MM.1S (cell line): ENCODE data around the gene E2F6.
A peak's percentile ranks its signal among the peaks of the same experiment; 100 is the strongest.

Experiments
- DNase-seq: peaks from one replicate; pipeline ENCODE4 v3.0.0-alpha.2; 2015
- H2AFZ ChIP-seq: fragments of 300-600 bp; sonication (generic); 2 replicates; pipeline ENCODE4 v1.6.0; 2016; ENCODE audit warnings: antibody characterized with exemption, low read length
- H3F3A ChIP-seq: fragments of 300-600 bp; sonication (generic); 2 replicates; pipeline ENCODE4 v1.6.1; 2016; ENCODE audit warnings: mild to moderate bottlenecking, antibody characterized with exemption, low read length, moderate library complexity, mixed read lengths; ENCODE audit not compliant: insufficient read depth
- H3K27ac ChIP-seq: fragments of 300-600 bp; sonication (generic); 2 replicates; pipeline ENCODE4 v1.5.1; 2016; ENCODE audit warnings: mild to moderate bottlenecking, low read length
- H3K27me3 ChIP-seq: fragments of 300-600 bp; sonication (generic); replicated peaks from 2 replicates; pipeline ENCODE4 v1.6.0; 2016; ENCODE audit warnings: low read length; ENCODE audit not compliant: insufficient read depth
- H3K36me3 ChIP-seq: fragments of 300-600 bp; sonication (generic); replicated peaks from 2 replicates; pipeline ENCODE4 v1.6.1; 2016; ENCODE audit warnings: mild to moderate bottlenecking, low read length, mixed read lengths; ENCODE audit not compliant: insufficient read depth
- H3K4me1 ChIP-seq: fragments of 300-600 bp; sonication (generic); 2 replicates; pipeline ENCODE4 v1.6.1; 2016; ENCODE audit warnings: low read length, mixed read lengths
- H3K4me2 ChIP-seq: fragments of 300-600 bp; sonication (generic); 2 replicates; pipeline ENCODE4 v1.6.0; 2016; ENCODE audit warnings: low read depth, low read length
- H3K4me3 ChIP-seq: fragments of 300-600 bp; sonication (generic); 2 replicates; pipeline ENCODE4 v1.5.1; 2016; ENCODE audit warnings: low read length, mixed read lengths
- H3K79me2 ChIP-seq: fragments of 300-600 bp; sonication (generic); 2 replicates; pipeline ENCODE4 v1.6.1; 2016; ENCODE audit warnings: mixed run types, low read length, mixed read lengths
- H3K9ac ChIP-seq: fragments of 300-600 bp; sonication (generic); 2 replicates; pipeline ENCODE4 v1.6.1; 2016; ENCODE audit warnings: low read length, mixed read lengths
- H3K9me2 ChIP-seq: fragments of 300-600 bp; sonication (generic); replicated peaks from 2 replicates; pipeline ENCODE4 v1.6.1; 2016; ENCODE audit warnings: mild to moderate bottlenecking, low read length, mixed read lengths; ENCODE audit not compliant: insufficient read depth
- H3K9me3 ChIP-seq: fragments of 300-600 bp; sonication (generic); replicated peaks from 2 replicates; pipeline ENCODE4 v1.6.1; 2016; ENCODE audit warnings: mild to moderate bottlenecking, low read length, mixed read lengths; ENCODE audit not compliant: insufficient read depth
- H4K20me1 ChIP-seq: fragments of 300-600 bp; sonication (generic); 2 replicates; pipeline ENCODE4 v1.6.1; 2016; ENCODE audit warnings: mild to moderate bottlenecking, low read length, moderate library complexity, mixed read lengths; ENCODE audit not compliant: insufficient read depth
- CTCF ChIP-seq: fragments of 300-600 bp; sonication (generic); IDR thresholded peaks from 2 replicates; pipeline ENCODE4 v1.5.1; 2016; ENCODE audit warnings: antibody characterized with exemption, low read length, mixed read lengths
- EZH2 ChIP-seq: fragments of 300-600 bp; sonication (generic); optimal IDR thresholded peaks from 2 replicates; pipeline ENCODE3; 2017; ENCODE audit warnings: low read depth, mild to moderate bottlenecking, antibody characterized with exemption, low read length, mixed read lengths
- EZH2phosphoT487 ChIP-seq: fragments of 300-600 bp; sonication (generic); IDR thresholded peaks from 2 replicates; pipeline ENCODE4 v1.6.1; 2018; ENCODE audit warnings: antibody characterized with exemption, low read length

Gene E2F6

DNA sequence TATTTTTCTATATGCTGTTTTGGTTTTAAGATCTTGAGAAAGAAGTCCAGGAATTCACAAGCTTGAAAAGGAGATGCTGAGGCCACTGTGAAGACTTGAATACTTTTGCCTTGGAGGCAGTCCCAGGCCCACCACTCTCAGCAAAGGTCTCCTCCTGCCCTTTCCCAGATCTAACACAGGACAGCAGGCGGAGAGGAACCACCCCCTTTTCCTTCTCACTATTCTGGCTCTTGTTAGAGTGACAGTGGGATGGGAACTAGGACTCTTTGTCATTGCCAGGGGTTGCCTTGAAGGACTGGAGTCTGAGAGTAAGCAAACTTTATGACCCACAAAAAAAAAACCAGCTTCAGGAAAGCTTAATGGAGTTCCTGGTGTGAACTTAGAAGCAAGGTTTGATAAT, 54.7 kb downstream of the E2F6 start:
- Histone ChIP-seq H3F3A (no peaks in the 10 kb centered on the region), H2AFZ (peak overlapping the region; percentile 37; the same call in 1 of the 2 replicates)

GRCh38 chr2:11410101-11410500, 55.9 kb downstream of the E2F6 start:
- no peak overlapping the region for H3K27ac ChIP-seq
- no peaks in the 10 kb centered on the region for H3K4me1 ChIP-seq
- H3K9me3 ChIP-seq: no peaks in the 10 kb centered on the region

More for the DNA sequence above, 54.7 kb downstream of the E2F6 start:
- H3K9me3 ChIP-seq: no peaks in the 10 kb centered on the region
- H3K4me2 ChIP-seq: peak overlapping the region; percentile 34; the same call in 1 of the 2 replicates
- no peaks in the 10 kb centered on the region for H3K36me3 ChIP-seq
- no peaks in the 10 kb centered on the region for H3K4me1 ChIP-seq
- H3K4me3 ChIP-seq: no peak overlapping the region
- H3K9me2 ChIP-seq: no peaks in the 10 kb centered on the region
- H3K9ac ChIP-seq: no peak overlapping the region
- TF ChIP-seq CTCF: no peak
- no peaks in the 10 kb centered on the region for H3K79me2 ChIP-seq
- H4K20me1 ChIP-seq: no peaks in the 10 kb centered on the region
- no peak for DNase-seq
- H3K27me3 ChIP-seq: no peaks in the 10 kb centered on the region
- no peak overlapping the region for H3K27ac ChIP-seq

GRCh38 chr2:11409572-11409959, 56.4 kb downstream of the E2F6 start:
- Histone ChIP-seq H3K4me3 (no peak overlapping the region), H3K36me3 (no peaks in the 10 kb centered on the region), H4K20me1 (no peaks in the 10 kb centered on the region), H3K9me2 (no peaks in the 10 kb centered on the region), H3K27ac (no peak overlapping the region), H3K9ac (no peak overlapping the region), H3K9me3 (no peaks in the 10 kb centered on the region), H3K27me3 (no peaks in the 10 kb centered on the region), H3K79me2 (no peaks in the 10 kb centered on the region), H3K4me1 (no peaks in the 10 kb centered on the region), H3F3A (no peaks in the 10 kb centered on the region), H2AFZ (no peak overlapping the region), H3K4me2 (no peak overlapping the region)
- no peak for DNase-seq
- no peak for TF ChIP-seq EZH2phosphoT487
- no peak for TF ChIP-seq EZH2
- TF ChIP-seq CTCF: no peak

More at GRCh38 chr2:11410101-11410500, 55.9 kb downstream of the E2F6 start:
- H4K20me1 ChIP-seq: no peaks in the 10 kb centered on the region
- H2AFZ ChIP-seq: no peak overlapping the region
- H3K9me2 ChIP-seq: no peaks in the 10 kb centered on the region
- no peaks in the 10 kb centered on the region for H3K36me3 ChIP-seq
- no peaks in the 10 kb centered on the region for H3F3A ChIP-seq
- no peak for DNase-seq
- H3K79me2 ChIP-seq: no peaks in the 10 kb centered on the region
- no peak for TF ChIP-seq CTCF
- TF ChIP-seq EZH2: no peak
- TF ChIP-seq EZH2phosphoT487: no peak
- no peak overlapping the region for H3K9ac ChIP-seq
- no peak overlapping the region for H3K4me2 ChIP-seq
- no peak overlapping the region for H3K4me3 ChIP-seq
- H3K27me3 ChIP-seq: no peaks in the 10 kb centered on the region
